ENCODE results near the gene UBE2E2.
A peak's percentile ranks its signal among the peaks of the same experiment; 100 is the strongest.

Gene UBE2E2

GRCh38 chr3:23202921-23203707 lies at the start of gene UBE2E2:
UBE2E2 (plus strand) TSS chr3:23203327.
- TF ChIP-seq CTCF (IDR thresholded peaks at IDR 0.05; ENCODE audit: extremely low read depth, missing control alignments): no peak
- peak; percentile 95 for DNase-seq (ENCODE audit: low spot score)

- DNase-seq (ENCODE audit: low spot score): no peak
- TF ChIP-seq CTCF (IDR thresholded peaks at IDR 0.05; ENCODE audit: extremely low read depth, missing control alignments): no peak
Observed at GRCh38 chr3:23153436-23153835, 49.7 kb upstream of the UBE2E2 start.

GRCh38 chr3:23157331-23157730 lies 45.8 kb upstream of the UBE2E2 start:
- no peak for DNase-seq (ENCODE audit: low spot score)
- no peak for TF ChIP-seq CTCF (IDR thresholded peaks at IDR 0.05; ENCODE audit: extremely low read depth, missing control alignments)

GRCh38 chr3:23159929-23160328 lies 43.2 kb upstream of the UBE2E2 start:
- TF ChIP-seq CTCF (IDR thresholded peaks at IDR 0.05; ENCODE audit: extremely low read depth, missing control alignments): no peak
- no peak for DNase-seq (ENCODE audit: low spot score)

- DNase-seq (ENCODE audit: low spot score): no peak
- no peak for TF ChIP-seq CTCF (IDR thresholded peaks at IDR 0.05; ENCODE audit: extremely low read depth, missing control alignments)
Observed at GRCh38 chr3:23161308-23161707, 41.8 kb upstream of the UBE2E2 start.

GRCh38 chr3:23161896-23162570 lies 41.1 kb upstream of the UBE2E2 start:
- no peak for TF ChIP-seq CTCF (IDR thresholded peaks at IDR 0.05; ENCODE audit: extremely low read depth, missing control alignments)
- DNase-seq (ENCODE audit: low spot score): peak; percentile 25

- TF ChIP-seq CTCF (IDR thresholded peaks at IDR 0.05; ENCODE audit: extremely low read depth, missing control alignments): no peak
- peak; percentile 32 for DNase-seq (ENCODE audit: low spot score)
Observed at GRCh38 chr3:23162934-23163333, 40.2 kb upstream of the UBE2E2 start.
